Stimulated activated CD8-positive, alpha-beta memory T cell treated with anti-CD3 and anti-CD28 coated beads, Interleukin-15, amount 100 ng/mL, for 1 hour (primary cell): ENCODE measurements around the gene ITPKA.

Source experiments
- DNase-seq: peaks from one replicate; pipeline ENCODE4 v3.0.0-alpha.2; 2020; ENCODE audit warnings: low read depth

ITPKA gene

DNA sequence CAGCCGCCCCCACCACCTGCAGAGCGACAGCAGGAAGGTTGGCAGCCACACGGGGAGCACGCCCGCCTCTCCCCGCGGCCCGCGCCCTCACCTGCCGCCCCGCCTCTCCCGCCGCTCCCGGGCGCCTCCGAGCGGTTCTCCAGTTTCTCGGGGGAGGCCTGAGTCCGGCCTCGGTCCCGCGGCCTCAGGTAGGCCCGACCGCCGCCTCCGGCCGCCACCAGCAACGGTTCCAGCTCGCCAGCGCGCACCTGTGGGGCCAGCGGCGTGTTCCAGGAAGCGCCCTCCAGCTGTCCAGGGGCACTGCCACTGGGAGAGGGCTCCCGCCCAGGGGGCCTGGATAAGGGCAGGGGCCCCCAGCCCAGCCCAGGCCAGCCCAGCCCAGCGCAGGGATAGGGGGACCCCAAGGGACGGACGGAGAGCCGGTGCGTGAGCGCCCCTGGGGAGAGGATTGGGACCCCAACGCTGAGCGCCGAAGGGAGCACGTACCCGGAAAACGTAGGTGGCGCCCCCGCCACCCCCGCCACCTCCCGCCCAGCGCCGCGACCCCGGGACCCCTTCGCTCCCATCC, 17.7 kb downstream of the ITPKA start:
- no peak for DNase-seq

GRCh38 chr15:41511899-41512369, 18.3 kb downstream of the ITPKA start:
- no peak for DNase-seq

- no peak for DNase-seq
Measured at GRCh38 chr15:41512512-41512939, 18.9 kb downstream of the ITPKA start.

- no peak for DNase-seq
Measured at GRCh38 chr15:41512940-41513505, 19.3 kb downstream of the ITPKA start.

DNA sequence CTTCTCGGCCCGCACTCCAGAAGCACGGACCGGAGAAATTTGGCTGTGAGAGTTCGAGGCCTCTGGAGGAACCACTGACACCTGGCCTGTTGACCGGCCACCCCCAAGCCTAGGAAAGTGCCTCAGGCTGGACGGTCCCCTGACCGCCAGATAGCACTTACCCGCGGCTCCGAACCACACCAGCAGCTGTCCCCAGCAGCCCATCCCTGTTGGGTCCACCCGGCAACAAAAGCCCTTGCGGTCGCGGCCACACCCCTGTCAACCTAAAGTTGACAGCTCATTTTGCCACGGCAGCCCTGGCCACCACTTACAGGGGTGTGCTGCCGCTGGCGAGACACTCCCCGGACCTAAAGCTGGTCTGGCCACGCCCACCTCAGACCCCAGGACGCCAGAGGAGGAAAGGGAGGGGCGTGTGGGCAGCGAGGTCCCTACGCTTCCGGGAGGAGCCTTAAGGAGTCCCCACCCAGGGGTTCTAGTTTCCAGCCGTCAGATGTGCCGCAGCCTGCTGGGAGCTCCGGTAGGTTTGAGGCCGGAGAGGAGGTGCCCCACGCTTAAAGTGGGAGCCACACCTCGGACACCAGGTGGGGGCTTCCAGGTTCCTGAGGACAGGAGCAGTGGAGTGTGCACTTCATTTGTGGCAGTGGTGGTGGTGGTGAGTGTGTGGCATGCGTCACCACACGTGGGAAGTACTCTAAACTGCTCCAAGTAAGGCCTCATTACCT, 20.0 kb downstream of the ITPKA start, which contains the start of gene LTK:
TSS of gene LTK (minus strand) at position 322 of the 722 bp plus-strand sequence. CDS start at position 204, 118 bp downstream.
- no peak for DNase-seq

DNA sequence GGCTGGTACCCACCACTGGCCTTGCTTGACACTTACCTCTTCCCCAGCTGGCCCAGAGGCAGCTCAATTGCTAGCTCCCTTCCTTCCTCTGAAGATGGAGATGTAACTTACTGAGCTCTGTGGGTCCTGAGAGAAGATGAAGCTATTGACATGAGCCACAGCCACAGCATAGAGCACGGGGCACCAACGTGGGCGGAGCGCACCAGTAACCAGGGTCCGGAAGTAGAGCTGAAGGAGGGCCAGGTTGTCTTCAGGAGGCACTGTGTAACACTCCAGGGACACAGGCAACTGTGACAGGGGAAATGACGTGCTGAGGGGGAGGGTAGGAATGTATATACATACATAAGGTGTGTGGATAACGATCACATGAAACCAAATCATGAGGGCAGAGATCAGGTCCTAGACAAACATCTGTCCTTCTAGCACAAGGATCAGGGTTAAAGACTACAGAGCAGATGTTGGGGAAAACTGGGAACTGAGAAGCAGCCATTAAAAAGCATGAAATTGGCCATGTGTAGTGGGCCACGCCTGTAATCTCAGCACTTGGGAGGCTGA, 24.3 kb downstream of the ITPKA start:
- no peak for DNase-seq

DNA sequence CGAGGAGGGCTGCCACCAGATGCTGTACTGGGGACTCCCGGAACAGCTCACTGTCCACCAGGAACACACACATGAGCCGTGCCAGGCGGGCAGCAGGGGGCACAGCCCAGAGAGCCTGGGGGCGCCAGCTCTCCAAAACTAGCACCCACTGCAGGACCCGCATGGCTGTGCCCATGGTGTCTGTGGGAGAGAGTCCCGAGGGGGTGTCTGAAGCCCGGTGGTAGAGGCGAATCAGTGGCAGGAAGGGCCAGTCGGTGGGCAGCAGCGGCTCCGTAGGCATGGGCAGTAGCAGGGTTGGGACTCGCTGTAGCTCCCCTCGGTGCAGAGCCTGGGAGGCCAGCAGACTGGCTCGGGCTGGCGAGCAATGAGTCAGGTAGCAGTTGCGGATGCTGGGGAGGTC, 27.0 kb downstream of the ITPKA start:
- DNase-seq = no peak

DNA sequence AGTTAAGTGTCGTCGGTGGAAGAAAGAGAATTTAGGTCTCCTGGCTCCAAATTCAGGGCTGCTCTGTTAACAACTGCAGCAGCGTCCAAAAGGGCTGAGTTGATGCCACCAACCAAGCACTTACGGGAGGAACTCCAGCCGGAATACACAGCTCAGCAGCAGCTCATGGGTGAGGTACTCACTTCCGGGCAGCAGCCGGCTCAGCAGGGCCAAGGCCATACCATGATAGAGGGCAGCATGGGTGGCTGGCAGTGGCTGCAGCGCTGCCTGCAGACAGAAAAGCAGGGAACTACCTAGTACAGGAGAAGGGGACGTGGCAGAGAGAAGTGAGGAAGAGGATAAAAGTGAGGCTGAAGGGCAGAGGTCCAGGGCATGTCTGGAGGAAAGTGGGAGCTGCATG, 27.9 kb downstream of the ITPKA start:
- no peak for DNase-seq

DNA sequence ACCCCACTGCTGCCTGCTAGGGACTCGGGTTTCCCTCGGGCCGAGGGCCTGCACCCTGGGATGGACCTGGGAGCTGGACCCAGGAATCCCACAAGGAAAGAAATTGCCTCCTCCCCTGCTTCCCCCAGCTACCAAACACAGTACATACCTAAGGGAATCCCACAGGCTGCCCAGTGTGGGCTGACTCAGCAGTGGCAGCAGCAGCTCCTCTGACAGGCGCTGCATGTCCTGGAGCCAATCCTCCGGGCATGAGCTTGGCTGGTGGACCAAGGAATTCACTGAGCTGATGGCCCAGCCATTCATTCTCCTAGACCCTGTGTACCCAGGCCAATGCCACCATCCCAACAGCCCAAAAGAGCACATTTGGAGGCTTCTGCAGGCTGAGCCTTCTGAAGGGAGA, 29.4 kb downstream of the ITPKA start:
- DNase-seq = no peak

- DNase-seq = no peak
Measured at GRCh38 chr15:41530363-41530956, 36.8 kb downstream of the ITPKA start.

GRCh38 chr15:41535544-41535943, 41.9 kb downstream of the ITPKA start:
- no peak for DNase-seq

DNA sequence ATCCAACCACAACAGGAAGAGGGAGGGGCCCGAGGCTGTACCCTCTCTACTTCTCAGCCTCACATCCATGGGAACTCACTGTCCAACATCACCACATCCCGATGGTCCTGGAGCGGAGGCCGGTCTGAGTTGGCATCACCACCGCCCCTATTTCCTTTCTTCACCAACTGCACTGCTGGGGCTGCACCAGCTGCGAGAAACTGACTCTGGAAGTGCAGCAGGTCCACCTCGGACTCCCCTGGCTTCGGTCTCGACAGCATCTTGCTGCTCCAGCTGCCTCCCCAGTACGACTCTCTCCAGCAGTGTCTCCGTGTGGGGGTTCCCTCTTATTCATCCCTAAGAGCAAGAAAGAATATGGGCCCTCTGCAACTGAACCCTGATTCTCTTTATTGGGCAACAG, 43.2 kb downstream of the ITPKA start:
- no peak for DNase-seq

- no peak for DNase-seq
Measured at GRCh38 chr15:41543521-41543870, 49.8 kb downstream of the ITPKA start.

- no peak for DNase-seq
Measured at GRCh38 chr15:41544650-41545015, 51.0 kb downstream of the ITPKA start.

DNA sequence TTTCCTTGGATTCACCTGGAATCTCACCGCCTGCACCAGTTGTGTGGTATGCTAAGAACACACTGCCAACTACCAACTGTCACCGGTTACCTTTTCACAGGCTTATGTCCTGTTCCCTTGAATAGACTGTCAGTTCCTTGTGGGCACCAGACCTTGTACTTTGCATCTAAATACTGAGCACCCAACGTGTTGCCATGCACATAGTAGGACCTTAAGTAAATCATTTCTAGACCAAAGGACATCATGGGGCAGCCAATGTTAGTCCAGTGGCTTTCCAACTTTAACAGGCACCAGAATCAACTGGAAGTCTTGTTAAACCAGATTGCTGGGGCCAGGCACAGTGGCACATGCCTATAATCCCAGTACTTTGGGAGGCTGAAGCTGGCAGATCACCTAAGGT, 51.5 kb downstream of the ITPKA start:
- no peak for DNase-seq

DNA sequence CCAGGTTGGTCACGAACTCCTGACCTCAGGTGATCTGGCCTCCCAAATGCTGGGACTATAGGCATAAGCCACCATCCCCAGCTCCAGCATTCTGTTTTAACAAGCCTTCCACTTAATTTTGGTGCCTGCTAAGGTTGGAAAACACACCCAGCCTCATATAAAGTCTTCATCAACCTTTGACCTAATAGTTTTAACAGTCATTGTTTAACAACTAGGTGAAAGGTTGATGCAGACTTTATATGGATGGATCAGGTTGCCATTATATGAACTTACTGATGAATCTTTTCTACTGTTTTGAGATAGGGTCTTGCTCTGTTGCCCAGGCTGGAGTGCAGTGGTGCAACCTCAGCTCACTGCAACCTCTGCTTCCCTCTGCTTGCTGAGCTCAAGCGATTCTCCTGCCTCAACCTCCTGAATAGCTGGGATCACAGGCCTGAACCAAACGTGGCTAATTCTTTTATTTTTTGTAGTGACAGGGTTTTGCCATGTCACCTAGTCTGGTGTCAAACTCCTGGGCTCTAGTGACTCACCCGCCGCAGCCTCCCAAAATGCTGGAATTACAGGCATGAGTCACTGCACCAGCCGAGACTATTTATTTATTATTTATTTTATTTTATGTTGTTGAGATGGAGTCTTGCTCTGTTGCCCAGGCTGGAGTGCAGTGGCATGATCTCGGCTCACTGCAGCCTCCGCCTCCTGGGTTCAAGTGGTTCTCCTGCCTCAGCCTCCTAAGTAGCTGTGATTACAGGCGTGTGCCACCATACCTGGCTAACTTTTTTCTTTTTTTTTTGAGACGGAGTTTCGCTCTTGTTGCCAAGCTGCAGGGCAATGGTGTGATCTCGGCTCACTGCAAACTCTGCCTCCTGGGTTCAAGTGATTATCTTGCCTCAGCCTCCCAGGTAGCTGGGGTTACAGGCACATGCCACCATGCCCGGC, 53.4 kb downstream of the ITPKA start:
- DNase-seq = no peak

- DNase-seq = no peak
Measured at GRCh38 chr15:41550066-41550775, 56.5 kb downstream of the ITPKA start.
